Stimulated activated CD8-positive, alpha-beta memory T cell treated with anti-CD3 and anti-CD28 coated beads, Interleukin-7, amount 100 ng/mL, for 48 hours (primary cell): ENCODE data around the gene COL11A2.

ENCODE experiments used
- DNase-seq, 2 donors: peaks; one replicate each; pipeline ENCODE4 v3.0.0-alpha.2; 2020; ENCODE audit warnings: low read depth in 1 of 2; ENCODE audit errors: extremely low read depth in 1 of 2

COL11A2 gene

GRCh38 chr6:33206864-33207551 lies 14.7 kb upstream of the COL11A2 start:
- DNase-seq = no peak

GRCh38 chr6:33206027-33206863 lies 14.0 kb upstream of the COL11A2 start:
- DNase-seq = no peak

- DNase-seq = peak; percentile 41 to 70
Observed at GRCh38 chr6:33205191-33206026, 13.1 kb upstream of the COL11A2 start.

- DNase-seq = peak; percentile 91 to 96
Observed at GRCh38 chr6:33204415-33205190, 12.3 kb upstream of the COL11A2 start, which contains the start of gene HSD17B8. Gene HSD17B8, plus strand, starts transcription at chr6:33204655. Its CDS starts 14 bp downstream, at chr6:33204669.

GRCh38 chr6:33204165-33204414 lies 11.8 kb upstream of the COL11A2 start:
- no peak for DNase-seq

DNA sequence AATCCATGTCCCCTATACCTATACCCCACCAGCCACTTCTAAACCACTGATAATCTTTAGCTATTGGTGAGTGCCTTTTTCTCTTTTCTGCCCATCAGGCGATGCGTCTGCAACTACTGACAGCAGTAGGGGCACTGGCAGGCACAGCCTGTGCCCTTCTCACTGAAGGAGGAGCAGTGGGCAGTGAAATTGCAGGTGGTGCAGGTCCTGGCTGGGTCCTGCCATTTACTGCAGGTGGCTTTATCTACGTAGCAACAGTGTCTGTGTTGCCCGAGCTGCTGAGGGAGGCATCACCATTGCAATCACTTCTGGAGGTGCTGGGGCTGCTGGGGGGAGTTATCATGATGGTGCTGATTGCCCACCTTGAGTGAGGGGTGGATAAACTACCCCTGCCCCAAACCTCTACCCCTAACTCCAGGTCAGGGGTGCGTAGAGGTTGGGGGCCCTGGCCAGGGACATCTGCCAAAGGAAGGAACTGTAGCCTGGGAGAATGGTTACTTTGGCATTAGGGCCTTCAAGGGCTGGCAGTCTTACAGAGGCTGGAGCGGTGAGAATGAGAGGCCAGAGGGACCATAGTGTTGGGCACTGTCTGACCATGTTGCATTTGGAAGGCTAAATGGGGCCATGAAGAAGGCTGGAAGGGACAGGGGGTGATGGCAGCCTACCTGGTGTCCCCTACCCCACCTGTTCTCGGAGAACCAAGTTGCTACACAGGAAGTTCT lies 11.3 kb upstream of the COL11A2 start:
- DNase-seq = no peak

- no peak for DNase-seq
Observed at GRCh38 chr6:33202799-33203198, 10.5 kb upstream of the COL11A2 start.

- DNase-seq = no peak
Observed at GRCh38 chr6:33201935-33202334, 9.7 kb upstream of the COL11A2 start.

DNA sequence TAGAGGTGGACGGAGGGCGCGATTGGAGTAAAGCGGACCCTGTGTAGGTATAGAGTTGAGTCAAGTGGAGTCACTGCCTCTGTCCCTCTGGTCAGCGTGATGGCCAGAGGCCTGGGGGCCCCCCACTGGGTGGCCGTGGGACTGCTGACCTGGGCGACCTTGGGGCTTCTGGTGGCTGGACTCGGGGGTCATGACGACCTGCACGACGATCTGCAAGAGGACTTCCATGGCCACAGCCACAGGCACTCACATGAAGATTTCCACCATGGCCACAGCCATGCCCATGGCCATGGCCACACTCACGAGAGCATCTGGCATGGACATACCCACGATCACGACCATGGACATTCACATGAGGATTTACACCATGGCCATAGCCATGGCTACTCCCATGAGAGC lies 8.9 kb upstream of the COL11A2 start:
- DNase-seq = no peak

- peak; percentile 95 to 99 for DNase-seq
Observed at GRCh38 chr6:33200219-33201146, 8.2 kb upstream of the COL11A2 start, which contains the start of the genes RXRB and SLC39A7. Gene RXRB, minus strand, starts transcription at chr6:33200665. Its CDS starts 189 bp downstream, at chr6:33200476. Gene SLC39A7, plus strand, starts transcription at chr6:33200867. Its CDS starts 379 bp downstream, at chr6:33201246.

- DNase-seq = peak; percentile 46 to 67
Observed at GRCh38 chr6:33199687-33200218, 7.5 kb upstream of the COL11A2 start.

GRCh38 chr6:33198853-33199436 lies 6.7 kb upstream of the COL11A2 start:
- DNase-seq = no peak

DNA sequence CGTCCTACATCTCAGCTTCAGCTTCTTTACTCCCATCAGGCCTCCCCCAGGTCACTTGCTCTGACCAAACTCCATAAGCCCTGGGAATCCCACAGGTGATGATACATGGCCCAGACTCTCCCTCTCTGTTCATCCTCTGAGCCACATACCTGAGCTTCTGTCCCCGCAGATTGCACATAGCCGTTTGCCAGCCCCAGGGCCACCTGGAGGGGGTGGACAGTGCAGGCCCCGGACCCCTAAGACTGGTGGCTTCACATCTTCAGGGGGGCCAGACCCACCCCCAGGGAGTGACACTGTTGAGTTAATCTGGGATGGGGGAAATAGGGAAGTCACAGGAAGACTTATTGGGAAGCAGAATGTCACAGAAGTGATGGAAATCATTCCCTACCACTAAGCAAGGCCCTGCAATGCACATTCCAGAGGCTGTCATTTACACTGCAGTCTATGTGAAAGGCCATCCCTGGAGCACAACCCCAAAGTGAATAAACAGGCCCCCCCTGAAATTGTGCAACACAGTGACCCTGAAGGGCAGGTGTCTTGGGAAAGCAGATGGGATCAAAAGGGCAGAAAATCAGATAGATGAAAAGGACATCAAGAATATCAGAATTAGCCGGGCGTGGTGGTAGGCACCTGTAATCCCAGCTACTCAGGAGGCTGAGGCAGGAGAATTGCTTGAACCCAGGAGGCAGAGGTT lies 6.0 kb upstream of the COL11A2 start:
- DNase-seq = no peak

GRCh38 chr6:33197431-33198048 lies 5.3 kb upstream of the COL11A2 start:
- DNase-seq = no peak

- DNase-seq = no peak
Observed at GRCh38 chr6:33195304-33196165, 3.3 kb upstream of the COL11A2 start.

DNA sequence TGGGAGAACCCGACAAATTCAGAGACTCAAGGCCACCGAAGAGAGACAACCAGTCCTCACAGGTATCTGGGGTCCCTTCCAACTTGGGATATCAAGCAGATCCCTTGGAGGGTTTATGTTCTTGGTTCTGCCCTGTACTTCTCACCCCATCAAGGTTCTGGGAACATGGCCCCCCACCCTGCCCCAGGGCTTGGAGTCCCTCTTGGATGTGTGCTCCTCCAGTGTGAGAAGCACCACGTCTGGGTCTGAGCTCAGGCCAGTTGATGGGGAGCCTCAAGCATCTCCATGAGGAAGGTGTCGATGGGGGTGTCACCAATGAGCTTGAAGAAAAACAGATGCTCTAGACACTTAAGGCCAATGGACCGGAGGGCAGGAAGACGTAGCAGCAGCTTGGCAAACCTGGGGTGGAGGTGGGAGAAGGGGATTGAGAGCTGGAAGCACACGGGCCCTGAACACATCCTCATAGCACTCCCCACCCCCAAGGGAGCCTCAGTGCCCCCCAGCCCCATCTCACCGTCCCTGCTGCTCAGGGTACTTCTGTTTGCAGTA lies 2.2 kb upstream of the COL11A2 start:
- no peak for DNase-seq
